ENCODE data around the gene MARCHF11. TPM values are rescaled to one million over a fixed set of nuclear protein-coding genes. Genes with fewer than 3 reads are reported as not detected.

MARCHF11 gene
- total and polyA plus RNA-seq, 2 of the 8 experiments (the other 6 are each of a cell fraction or from before 2014, with no cell fraction given): 0.27 to 0.82 TPM

GRCh38 chr5:16143361-16144049 lies 36.1 kb downstream of the MARCHF11 start:
- H3K18ac ChIP-seq (ENCODE audit: extremely low read depth, low read length): no peak overlapping the region
- H2BK5ac ChIP-seq (ENCODE audit: low read depth, low read length): no peak overlapping the region
- H4K5ac ChIP-seq (ENCODE audit: insufficient read length, low read depth, low read length): no peak overlapping the region
- H2BK15ac ChIP-seq (ENCODE audit: low read length): no peak overlapping the region
- H2BK20ac ChIP-seq (ENCODE audit: low read length): no peak overlapping the region
- H2BK12ac ChIP-seq (ENCODE audit: low read depth, low read length): no peak overlapping the region
- no peaks in the 10 kb centered on the region for H3K27me3 ChIP-seq (replicated peaks in 1 of 4; ENCODE audit: control insufficient read depth in 3 of 4, extremely low read depth in 1 of 4, insufficient read depth in 3 of 4, low read length in 3 of 4)
- H3K4me2 ChIP-seq (ENCODE audit: insufficient read depth in 1 of 2, low read depth in 2 of 2, low read length in 2 of 2): no peak overlapping the region
- no peak overlapping the region for H3K27ac ChIP-seq (ENCODE audit: low read depth, low read length)
- no peak overlapping the region for H3K4ac ChIP-seq (replicated peaks; ENCODE audit: insufficient read length, low read depth, low read length)
- no peaks in the 10 kb centered on the region for H3K79me2 ChIP-seq (ENCODE audit: control insufficient read depth in 1 of 2, insufficient read depth in 2 of 2, low read length in 2 of 2)
- no peak overlapping the region for H3K56ac ChIP-seq (replicated peaks; ENCODE audit: insufficient read length, low read depth, low read length)
- WGBS, 2 experiments (ENCODE audit: extremely low coverage in 1 of 2, insufficient coverage in 1 of 2, insufficient read length in 1 of 2, insufficient replicate concordance in 2 of 2, low coverage in 1 of 2, low lambda C conversion rate in 2 of 2, missing lambda C conversion rate in 1 of 2): 97% methylated on average over 5 of the region's 5 CpGs; no CpG with 5 or more reads in 1 of the 2 experiments
- ChIA-PET CTCF (ENCODE audit: partially characterized antibody) (no interaction called here), POLR2A (ENCODE audit: partially characterized antibody) (no interaction called here)
- H4K8ac ChIP-seq (ENCODE audit: extremely low read depth, insufficient read depth, low read length): no peak overlapping the region
- H3K9ac ChIP-seq (replicated peaks in 1 of 4; ENCODE audit: extremely low read depth in 1 of 4, low read depth in 3 of 4, low read length in 3 of 4): no peak overlapping the region
- H4K91ac ChIP-seq (replicated peaks; ENCODE audit: insufficient read length, low read length): no peak overlapping the region
- H3K79me1 ChIP-seq (ENCODE audit: low read depth, low read length): no peaks in the 10 kb centered on the region
- H3K4me1 ChIP-seq (replicated peaks in 1 of 4; ENCODE audit: control insufficient read depth in 3 of 4, insufficient read depth in 4 of 4, low read length in 3 of 4): no peaks in the 10 kb centered on the region
- H3K4me3 ChIP-seq (ENCODE audit: extremely low read depth in 1 of 4, insufficient read depth in 2 of 4, low read depth in 3 of 4, low read length in 4 of 4): no peak overlapping the region
- DNase-seq (ENCODE audit: low read depth in 1 of 2, low spot score in 2 of 2) (no peak), FAIRE-seq (no peak)
- no peak overlapping the region for H2AFZ ChIP-seq (ENCODE audit: low read length)
- H3K9me3 ChIP-seq (ENCODE audit: insufficient read depth in 2 of 2, low read depth in 1 of 2, low read length in 1 of 2): peaks cover 6 to 8% of the 10 kb centered on the region in 2 experiments
- H2BK120ac ChIP-seq (replicated peaks; ENCODE audit: low read depth, low read length): no peak overlapping the region
- no peaks in the 10 kb centered on the region for H3K23me2 ChIP-seq (ENCODE audit: low read depth, low read length)
- H3K14ac ChIP-seq (ENCODE audit: insufficient read length): no peak overlapping the region
- H3K36me3 ChIP-seq (ENCODE audit: control insufficient read depth in 2 of 4, insufficient read depth in 4 of 4, low read length in 3 of 4): no peaks in the 10 kb centered on the region; a peak in 1 of 8 replicates
- H2AK5ac ChIP-seq (ENCODE audit: low read depth, low read length): no peak overlapping the region
- no peak overlapping the region for H3K23ac ChIP-seq (ENCODE audit: insufficient read length)
- H4K20me1 ChIP-seq (replicated peaks in 1 of 2; ENCODE audit: control insufficient read depth in 1 of 2, insufficient read depth in 2 of 2, low read length in 2 of 2): no peaks in the 10 kb centered on the region
- TF ChIP-seq TEAD4 (IDR thresholded peaks at IDR 0.05; ENCODE audit: low read depth, low read length) (no peak), NANOG (IDR thresholded peaks at IDR 0.05; ENCODE audit: insufficient read depth, low read depth, low read length, poor library complexity, severe bottlenecking) (no peak), KDM5A (IDR thresholded peaks at IDR 0.05; ENCODE audit: low read length) (no peak), ZNF274 (IDR thresholded peaks at IDR 0.05; ENCODE audit: borderline replicate concordance, extremely low read depth, low read length) (no peak), E2F6 (IDR thresholded peaks at IDR 0.05) (no peak), YY1 (IDR thresholded peaks at IDR 0.05; ENCODE audit: low read depth, low read length) (no peak), CREB1 (IDR thresholded peaks at IDR 0.05) (no peak), TCF12 (IDR thresholded peaks at IDR 0.05; ENCODE audit: low read depth, low read length) (no peak), SP2 (IDR thresholded peaks at IDR 0.05; ENCODE audit: low read length) (no peak), EP300 (IDR thresholded peaks at IDR 0.05; ENCODE audit: borderline replicate concordance in 1 of 2, low read depth in 2 of 2, low read length in 2 of 2) (no peak), KDM4A (IDR thresholded peaks at IDR 0.05; ENCODE audit: low read depth, low read length, severe bottlenecking) (no peak), TBP (IDR thresholded peaks at IDR 0.05; ENCODE audit: low read depth, low read length) (no peak), HDAC2 (IDR thresholded peaks at IDR 0.05; ENCODE audit: borderline replicate concordance in 1 of 2, low read depth in 2 of 2, low read length in 2 of 2) (no peak)

All from H1 (cell line).